Nephron (organoid): ENCODE results near the gene PPM1J.

Source experiments
- H3K27ac Mint-ChIP-seq, 3 experiments: 2 replicates each; pipeline ENCODE4 v1.8.0; 2020; ENCODE audit warnings: mixed read lengths in 3 of 3, mild to moderate bottlenecking in 2 of 3, moderate library complexity in 1 of 3
- H3K27me3 Mint-ChIP-seq: 2 replicates; pipeline ENCODE4 v1.8.0; 2021; ENCODE audit warnings: low read depth, mild to moderate bottlenecking, moderate library complexity, mixed read lengths
- H3K36me3 Mint-ChIP-seq: 2 replicates; pipeline ENCODE4 v1.8.0; 2020; ENCODE audit warnings: low read depth, mixed read lengths
- H3K4me1 Mint-ChIP-seq: 2 replicates; pipeline ENCODE4 v1.8.0; 2020; ENCODE audit warnings: mixed read lengths
- H3K4me3 Mint-ChIP-seq, 3 experiments: 2 replicates each; pipeline ENCODE4 v1.8.0; 2020; ENCODE audit warnings: mild to moderate bottlenecking in 3 of 3, mixed read lengths in 3 of 3, moderate library complexity in 2 of 3
- H3K9me3 Mint-ChIP-seq: 2 replicates; pipeline ENCODE4 v1.8.0; 2020; ENCODE audit warnings: mixed read lengths
- CTCF ChIP-seq, 3 experiments: fragments of 200-600 bp; sonication (generic); IDR thresholded peaks; one replicate each; pipeline ENCODE4 v1.5.0; 2021; ENCODE audit warnings: antibody characterized with exemption in 3 of 3; ENCODE audit not compliant: unreplicated experiment in 3 of 3

PPM1J gene

GRCh38 chr1:112673592-112674439 is 41.3 kb downstream of the PPM1J start:
- peaks cover 50% of the 10 kb centered on the region for H3K36me3 Mint-ChIP-seq
- H3K27ac Mint-ChIP-seq = peak overlapping the region; percentile 99
- peaks cover 38% of the 10 kb centered on the region for H3K4me1 Mint-ChIP-seq
- peak overlapping the region; percentile 97 to 98 (median 97) for H3K4me3 Mint-ChIP-seq
- H3K9me3 Mint-ChIP-seq = no peaks in the 10 kb centered on the region
- peak; percentile 32 to 54 (median 54) for TF ChIP-seq CTCF (IDR thresholded peaks at IDR 0.05; ENCODE audit: unreplicated experiment in 3 of 3)
- no peaks in the 10 kb centered on the region for H3K27me3 Mint-ChIP-seq

- Mint-ChIP-seq H3K4me1 (peaks cover 38% of the 10 kb centered on the region), H3K9me3 (no peaks in the 10 kb centered on the region), H3K27me3 (no peaks in the 10 kb centered on the region), H3K36me3 (peaks cover 52% of the 10 kb centered on the region), H3K4me3 (peak overlapping the region; percentile 58 to 98 (median 97)), H3K27ac (peak overlapping the region; percentile 99)
- TF ChIP-seq CTCF (IDR thresholded peaks at IDR 0.05; ENCODE audit: unreplicated experiment in 3 of 3) = no peak
These were observed 42.3 kb downstream of the PPM1J start for GRCh38 chr1:112672842-112673241.

DNA sequence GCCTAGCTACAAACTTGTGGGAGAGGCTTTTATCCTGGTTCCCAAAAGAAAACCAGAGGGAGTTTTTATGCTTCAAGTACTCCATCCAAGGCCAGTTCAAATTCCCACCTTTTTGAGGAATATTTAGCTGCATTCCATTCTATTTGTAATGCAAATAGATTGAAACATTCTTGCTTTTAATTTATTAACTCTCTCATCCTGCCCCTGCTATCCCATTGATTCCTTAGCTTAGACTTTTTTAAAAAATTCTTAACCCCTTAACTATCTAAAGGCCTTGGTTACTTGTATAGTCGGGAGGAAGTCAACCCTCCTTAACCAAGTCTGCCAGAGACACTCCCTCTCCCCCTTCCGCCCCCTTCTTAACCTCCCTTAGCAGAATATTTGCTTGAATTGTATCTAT is 43.1 kb downstream of the PPM1J start:
- peak overlapping the region; percentile 43 to 99 (median 99) for H3K27ac Mint-ChIP-seq
- peak overlapping the region in 1 of 3 experiments; percentile 4 for H3K4me3 Mint-ChIP-seq
- H3K9me3 Mint-ChIP-seq = no peaks in the 10 kb centered on the region
- H3K27me3 Mint-ChIP-seq = no peaks in the 10 kb centered on the region
- H3K36me3 Mint-ChIP-seq = peaks cover 60% of the 10 kb centered on the region
- TF ChIP-seq CTCF (IDR thresholded peaks at IDR 0.05; ENCODE audit: unreplicated experiment in 3 of 3) = no peak
- H3K4me1 Mint-ChIP-seq = peaks cover 38% of the 10 kb centered on the region

DNA sequence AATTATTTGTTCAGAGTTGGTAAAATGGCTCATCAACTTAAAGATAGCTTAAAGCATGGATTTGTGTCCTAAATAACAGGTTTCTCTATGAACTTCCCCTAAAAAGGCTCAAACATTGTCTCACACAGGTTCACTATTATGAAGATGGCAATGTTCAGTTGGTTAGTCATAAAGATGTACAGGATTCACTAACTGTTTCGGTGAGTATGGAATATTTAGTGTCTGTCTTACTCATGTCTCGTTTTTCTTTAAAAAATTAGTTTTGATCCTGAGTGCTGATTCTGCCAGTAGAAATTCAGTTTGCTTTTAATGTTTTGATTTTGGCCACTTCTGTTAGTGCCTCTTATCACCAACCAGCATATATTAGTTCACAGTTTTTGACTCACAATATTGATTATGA is 48.2 kb downstream of the PPM1J start:
- Mint-ChIP-seq H3K27ac (no peak overlapping the region), H3K4me1 (peaks cover 6% of the 10 kb centered on the region), H3K27me3 (no peaks in the 10 kb centered on the region), H3K4me3 (no peak overlapping the region), H3K9me3 (no peaks in the 10 kb centered on the region), H3K36me3 (peaks cover 77% of the 10 kb centered on the region)
- TF ChIP-seq CTCF (IDR thresholded peaks at IDR 0.05; ENCODE audit: unreplicated experiment in 3 of 3) = no peak

GRCh38 chr1:112665857-112666256 is 49.3 kb downstream of the PPM1J start:
- Mint-ChIP-seq H3K27ac (no peak overlapping the region), H3K4me3 (no peak overlapping the region), H3K27me3 (no peaks in the 10 kb centered on the region), H3K36me3 (peaks cover 79% of the 10 kb centered on the region), H3K4me1 (no peaks in the 10 kb centered on the region), H3K9me3 (no peaks in the 10 kb centered on the region)
- no peak for TF ChIP-seq CTCF (IDR thresholded peaks at IDR 0.05; ENCODE audit: unreplicated experiment in 3 of 3)
